ENCODE data around the gene C9orf43.
"Not testable (repeated sequence)": the region's sequence is repeated elsewhere in the genome, so short reads cannot be mapped to it uniquely, and the experiment has no call there.

C9orf43 gene

GRCh38 chr9:113398796-113399195 lies 11.8 kb upstream of the C9orf43 start:
- no peak for DNase-seq (ENCODE audit: low spot score)
- no peak for TF ChIP-seq CTCF (IDR thresholded peaks at IDR 0.05; ENCODE audit: extremely low read depth, missing control alignments)

- DNase-seq (ENCODE audit: low spot score): no peak
- no peak for TF ChIP-seq CTCF (IDR thresholded peaks at IDR 0.05; ENCODE audit: extremely low read depth, missing control alignments)
These were observed 10.8 kb upstream of the C9orf43 start for GRCh38 chr9:113399646-113400200.

- TF ChIP-seq CTCF (IDR thresholded peaks at IDR 0.05; ENCODE audit: extremely low read depth, missing control alignments): peak; percentile 87
- DNase-seq (ENCODE audit: low spot score): peak; percentile 98
These were observed 9.3 kb upstream of the C9orf43 start, which contains the start of gene ALAD for GRCh38 chr9:113401027-113401792. ALAD (minus strand) TSS chr9:113401284; CDS start chr9:113393559, 7,725 bp downstream.

- DNase-seq (ENCODE audit: low spot score): no peak
- no peak for TF ChIP-seq CTCF (IDR thresholded peaks at IDR 0.05; ENCODE audit: extremely low read depth, missing control alignments)
These were observed 6.9 kb upstream of the C9orf43 start for GRCh38 chr9:113403646-113404045.

GRCh38 chr9:113406353-113406752 lies 4.2 kb upstream of the C9orf43 start:
- DNase-seq (ENCODE audit: low spot score): not testable (repeated sequence)

GRCh38 chr9:113406873-113407511 lies 3.6 kb upstream of the C9orf43 start:
- peak; percentile 86 for TF ChIP-seq CTCF (IDR thresholded peaks at IDR 0.05; ENCODE audit: extremely low read depth, missing control alignments)
- DNase-seq (ENCODE audit: low spot score): peak; percentile 57

- no peak for DNase-seq (ENCODE audit: low spot score)
These were observed 1.1 kb upstream of the C9orf43 start for GRCh38 chr9:113409481-113409880.

More at GRCh38 chr9:113409481-113409880, 1.1 kb upstream of the C9orf43 start:
- no peak for TF ChIP-seq CTCF (IDR thresholded peaks at IDR 0.05; ENCODE audit: extremely low read depth, missing control alignments)

All from GM20000 (cell line).